AML-193 (cell line): Measurements from ENCODE around the gene SPON1.

Experiments
- DNase-seq, 2 experiments: peaks; one replicate each; lab custom pipeline; 2025; lab: John Stamatoyannopoulos, UW

The SPON1 gene

DNA sequence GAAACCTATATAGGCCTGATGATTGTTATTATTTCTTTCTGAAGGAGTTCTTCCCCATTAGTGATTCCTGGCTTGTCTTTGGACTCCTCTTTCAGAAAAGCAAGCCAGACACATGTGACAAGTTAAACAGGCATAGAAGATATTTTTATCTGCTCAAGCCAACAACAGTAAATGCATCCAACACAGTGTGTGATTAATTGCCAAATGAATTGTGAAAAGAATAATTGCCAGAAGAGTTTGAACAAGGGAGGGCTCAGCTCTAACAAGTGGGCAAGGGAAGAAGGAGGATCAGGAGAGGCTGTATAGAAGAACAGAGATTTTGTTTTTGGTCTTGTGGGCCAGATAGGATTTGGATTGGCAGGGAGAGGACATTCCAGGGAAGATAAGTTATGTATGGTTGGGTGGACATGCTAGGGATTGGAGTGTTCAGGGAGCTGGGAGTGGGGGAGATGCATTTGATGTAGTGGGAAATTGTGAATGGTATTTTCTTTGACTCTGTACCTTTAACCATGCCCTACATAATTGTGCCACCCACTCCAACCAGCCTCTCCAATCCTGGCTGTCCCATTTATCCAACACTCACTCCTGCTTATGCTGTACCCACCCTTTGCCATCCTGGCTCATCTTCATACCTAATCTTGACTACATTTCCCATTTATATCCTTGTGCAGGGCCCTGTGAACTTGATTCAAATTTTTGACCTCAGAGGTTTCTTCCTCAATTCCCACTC is 223.7 kb downstream of the SPON1 start:
- DNase-seq, result no peak

DNA sequence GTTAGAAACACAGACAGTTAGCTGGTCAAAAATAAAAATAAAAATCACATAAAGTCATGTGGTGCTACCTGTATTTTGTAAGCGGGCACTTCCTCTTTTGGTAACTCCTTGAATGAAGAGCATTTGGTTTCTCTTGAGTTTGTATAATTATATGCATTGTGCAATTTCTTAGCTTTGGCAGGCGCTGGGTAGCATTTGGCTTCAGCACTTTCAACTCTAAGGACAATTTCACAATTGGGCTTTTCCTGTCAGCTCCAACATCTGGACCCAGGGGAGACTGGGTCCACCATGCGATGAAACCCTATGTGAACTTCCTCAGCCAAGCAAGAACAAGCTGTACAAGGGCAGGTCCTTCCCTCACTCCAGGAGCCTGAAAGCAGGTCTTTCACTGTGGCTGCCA is 227.4 kb downstream of the SPON1 start:
- DNase-seq, result peak; percentile 20 to 23

DNA sequence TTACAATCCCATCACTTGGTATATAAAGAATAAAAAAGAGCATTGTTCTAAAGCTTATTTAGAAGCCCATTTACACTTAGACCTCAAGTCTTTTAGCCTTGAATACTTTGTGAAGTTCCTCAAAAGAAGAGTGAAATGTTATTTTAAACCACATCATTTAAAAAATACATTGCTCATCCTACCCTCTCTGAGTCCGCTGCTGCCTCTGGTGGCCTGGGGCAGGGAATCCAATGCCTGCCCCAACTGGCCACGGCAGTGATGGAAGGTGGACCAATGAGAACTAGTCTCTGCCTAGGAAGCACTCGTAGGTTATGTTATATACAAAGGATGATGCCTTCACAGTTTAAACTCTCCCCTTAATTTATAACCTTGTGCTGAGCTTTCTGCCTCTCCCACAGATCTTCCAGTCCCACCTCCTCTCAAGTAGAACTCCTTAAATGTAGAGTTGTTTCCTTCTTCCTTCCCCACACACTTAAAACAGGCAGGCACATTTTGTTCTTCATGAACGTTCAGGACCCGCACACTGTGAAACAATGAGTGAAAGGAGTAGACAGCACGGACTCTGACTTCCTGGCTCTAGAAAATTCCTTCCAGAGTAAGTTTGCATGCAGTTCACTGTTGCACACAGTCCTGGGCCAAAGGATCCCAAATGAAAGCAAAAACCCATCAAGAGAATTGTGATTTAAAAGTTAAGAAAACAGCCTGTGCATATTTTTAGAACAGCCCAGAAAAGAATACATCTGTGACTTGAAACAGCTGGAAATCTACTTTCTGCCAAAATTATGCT is 228.7 kb downstream of the SPON1 start:
- DNase-seq, result no peak

DNA sequence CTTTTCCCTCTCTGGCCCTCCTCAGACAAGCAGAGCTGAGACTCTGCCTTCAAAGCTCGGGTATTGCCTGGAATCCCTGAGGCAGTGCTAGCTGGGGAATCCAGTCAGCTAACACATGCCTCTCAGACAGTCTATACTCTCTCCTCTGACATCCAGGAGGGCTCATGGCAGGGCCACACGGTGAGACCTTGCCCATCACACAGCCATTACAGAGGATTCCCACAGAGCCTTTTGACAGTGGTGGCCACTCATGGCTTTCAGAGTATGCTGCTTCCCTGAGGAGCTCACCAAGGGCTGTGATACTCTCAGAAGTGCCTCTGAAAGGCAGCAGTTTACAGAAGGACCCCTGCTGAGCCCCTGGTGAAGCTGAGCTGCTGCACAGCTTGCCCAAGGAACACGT is 231.1 kb downstream of the SPON1 start:
- DNase-seq, result no peak

DNA sequence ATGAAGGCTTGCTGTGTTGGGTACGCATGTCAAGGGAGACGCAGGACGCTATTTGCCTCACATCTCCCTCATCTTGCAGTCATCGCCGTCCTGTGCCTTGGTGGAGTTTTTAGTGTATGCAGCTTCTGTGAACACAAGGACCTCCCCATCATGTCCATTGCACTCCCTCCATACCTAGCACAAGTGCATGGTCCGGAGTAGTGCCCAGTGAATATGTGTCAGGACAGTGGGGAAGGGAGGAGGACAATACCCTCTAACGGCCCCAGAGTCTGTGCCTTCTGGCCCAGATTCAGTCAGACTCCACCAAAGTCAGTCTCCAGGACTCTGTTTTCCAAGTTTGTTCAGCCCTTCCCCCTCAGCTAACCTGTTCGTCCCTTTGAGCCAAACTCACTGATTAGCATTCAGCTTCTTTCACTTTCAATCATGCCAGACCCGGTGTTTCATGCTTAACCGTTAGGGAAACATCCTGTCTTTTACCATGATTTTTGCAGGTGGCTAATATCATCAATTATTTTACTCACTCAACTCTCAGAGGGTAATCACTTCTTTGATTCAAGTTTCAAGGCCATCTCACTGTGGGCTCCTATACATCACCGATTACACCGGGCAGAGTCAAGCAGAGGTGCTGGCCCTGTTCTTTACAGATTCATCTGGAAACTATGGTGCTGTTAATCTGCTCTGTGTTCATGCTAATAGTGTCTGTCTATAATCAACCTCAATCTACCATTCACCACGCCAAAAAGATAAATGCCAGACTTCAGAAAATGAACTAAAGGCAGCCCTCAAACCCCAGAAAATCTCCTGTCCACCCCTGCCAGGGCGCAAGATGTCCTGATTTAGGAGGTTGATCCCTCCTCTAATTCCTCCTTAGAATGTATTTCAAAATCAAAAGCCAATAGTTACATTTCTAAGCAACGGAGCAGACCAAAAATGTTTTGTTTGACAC is 240.0 kb downstream of the SPON1 start:
- no peak for DNase-seq

DNA sequence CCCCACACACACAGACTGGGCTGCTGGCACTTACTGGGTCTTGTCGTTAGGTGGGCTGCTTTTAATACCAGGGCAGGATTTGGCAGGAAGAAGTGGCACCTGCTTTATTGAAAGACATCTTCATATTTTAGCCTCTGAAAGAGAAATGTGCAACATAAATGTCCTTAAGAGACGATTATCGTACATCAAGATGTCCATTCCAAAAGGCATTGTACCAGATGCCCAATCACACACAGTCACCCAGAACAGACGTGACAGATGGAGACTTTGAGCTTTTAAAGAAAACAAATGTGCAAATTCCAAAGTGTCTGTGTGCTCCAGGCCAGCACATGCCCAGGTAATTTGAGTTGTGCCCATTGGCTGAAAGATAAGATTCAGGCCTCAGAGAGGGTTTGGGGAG is 240.8 kb downstream of the SPON1 start:
- no peak for DNase-seq

DNA sequence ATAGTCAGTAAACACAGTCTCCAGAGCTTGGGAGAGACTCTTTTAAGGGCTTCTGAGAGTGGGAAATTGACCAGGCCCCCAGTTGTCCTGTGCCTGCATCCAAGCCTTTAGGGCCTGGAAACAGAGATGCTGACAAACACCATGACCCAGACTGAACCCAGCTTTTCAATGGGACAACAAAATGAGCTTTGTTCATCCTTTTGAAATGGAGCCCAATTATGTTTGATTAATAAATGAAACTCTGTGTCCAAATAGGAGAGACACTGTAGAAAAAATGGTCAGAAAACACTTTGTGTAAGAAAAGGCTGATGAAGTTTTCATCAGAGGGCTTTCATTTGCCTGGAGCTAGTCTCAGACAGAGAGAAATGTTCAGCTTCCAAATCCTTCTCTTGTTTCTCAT is 250.5 kb downstream of the SPON1 start:
- DNase-seq, result no peak

DNA sequence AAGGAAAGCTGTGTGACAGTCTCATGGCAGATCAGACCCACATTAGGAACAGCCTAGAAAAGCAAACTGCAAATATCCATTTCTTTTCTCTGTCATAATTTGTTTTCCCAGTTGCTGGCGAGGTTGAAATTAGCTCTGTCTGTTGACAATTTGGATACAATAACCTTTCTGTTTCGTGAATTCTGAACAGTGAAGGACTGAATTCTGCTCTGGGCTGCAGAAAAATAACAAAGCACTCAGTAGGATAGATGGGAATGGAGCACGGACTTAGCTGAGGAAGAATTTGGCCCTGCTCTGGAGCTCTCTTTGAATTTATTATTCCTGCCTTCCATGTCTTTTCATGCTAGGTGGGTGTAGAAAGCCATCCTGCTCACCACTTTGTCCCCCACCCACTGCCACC is 256.2 kb downstream of the SPON1 start:
- no peak for DNase-seq

DNA sequence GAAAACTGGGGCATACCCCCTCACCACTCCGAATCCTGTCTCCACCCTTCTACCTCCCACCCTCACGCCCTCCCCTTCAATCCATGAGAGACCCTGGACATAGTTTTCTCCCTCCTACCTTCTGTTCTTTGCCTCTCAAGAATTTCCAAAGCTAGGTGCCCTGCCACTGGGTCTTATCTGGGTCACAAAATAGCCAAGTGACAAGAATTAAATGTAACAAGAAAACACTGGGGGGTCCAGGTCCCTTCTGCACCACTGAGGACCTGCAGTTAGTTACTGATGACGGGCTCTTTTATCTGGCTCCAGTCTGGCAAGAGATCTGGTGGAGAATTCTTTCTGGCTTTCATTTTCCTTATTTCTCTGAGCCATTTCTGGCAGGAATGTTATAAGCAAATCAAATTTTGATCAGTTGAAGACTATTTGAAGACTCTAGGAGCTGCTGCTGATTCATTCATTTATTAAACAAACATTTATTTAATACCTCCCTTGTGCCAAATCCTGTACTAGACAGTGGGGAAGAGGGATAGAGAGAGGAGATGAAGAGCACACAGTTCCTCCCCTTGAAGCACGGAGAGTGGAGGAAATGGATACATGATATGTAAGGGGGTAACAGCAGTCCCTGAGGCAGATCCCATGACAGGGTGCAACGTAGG is 261.2 kb downstream of the SPON1 start:
- DNase-seq, result no peak

DNA sequence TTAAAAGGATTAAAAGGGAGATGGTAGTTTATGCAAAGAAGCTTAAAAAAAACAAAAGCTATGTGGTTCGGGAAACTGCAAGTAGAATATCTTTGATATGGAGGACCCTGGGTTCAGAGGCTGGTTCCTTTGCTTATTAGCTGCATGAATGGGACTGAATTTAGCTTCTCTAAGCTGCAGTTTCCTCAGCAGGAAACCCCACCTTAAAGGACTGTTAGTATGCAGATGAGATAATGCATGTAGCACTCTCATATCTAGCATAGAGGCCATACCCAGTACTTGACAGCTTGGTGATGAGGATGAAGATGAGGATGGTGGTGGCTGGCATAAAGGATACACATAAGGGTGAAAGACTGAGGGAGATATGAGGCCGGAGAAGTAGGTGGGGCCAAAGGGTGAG is 261.9 kb downstream of the SPON1 start:
- DNase-seq, result no peak

DNA sequence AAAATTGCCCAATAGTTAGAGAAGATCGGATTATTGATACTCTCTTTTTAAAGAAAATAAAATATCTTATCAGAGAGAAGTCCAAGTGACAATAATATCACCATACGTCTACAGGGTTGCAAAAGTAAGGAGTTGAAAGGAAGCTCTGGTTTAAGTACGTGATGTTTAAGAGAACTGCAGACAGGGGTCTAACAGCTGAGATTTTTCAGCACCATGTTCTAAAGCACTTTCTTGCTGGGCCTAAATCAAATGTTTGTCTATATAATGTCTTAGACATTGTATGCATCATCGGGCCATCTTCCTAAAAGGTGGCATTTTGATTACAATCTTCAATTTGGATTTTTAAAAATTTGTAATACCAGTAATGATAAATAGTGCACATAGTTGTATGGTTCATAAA is 263.1 kb downstream of the SPON1 start:
- DNase-seq, result no peak

DNA sequence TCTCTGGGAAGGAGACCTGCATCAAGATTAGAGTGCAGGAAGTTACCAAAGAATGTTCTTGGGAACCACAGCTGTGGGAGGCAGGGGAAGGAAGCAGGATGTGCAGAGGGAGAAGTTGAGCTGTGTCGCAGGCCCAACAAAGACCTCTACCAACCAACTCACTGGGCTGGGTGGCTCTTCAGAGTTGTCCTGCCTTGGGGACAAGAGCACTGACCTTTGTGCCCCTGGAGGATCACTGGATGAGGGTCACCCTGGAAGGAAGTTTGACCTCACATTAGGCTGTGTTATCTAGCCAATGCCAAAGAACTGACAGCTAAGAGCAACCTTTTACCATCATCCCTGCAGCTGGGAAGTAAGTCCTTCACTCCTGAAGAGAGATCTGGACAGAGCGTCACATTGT is 265.8 kb downstream of the SPON1 start:
- no peak for DNase-seq

DNA sequence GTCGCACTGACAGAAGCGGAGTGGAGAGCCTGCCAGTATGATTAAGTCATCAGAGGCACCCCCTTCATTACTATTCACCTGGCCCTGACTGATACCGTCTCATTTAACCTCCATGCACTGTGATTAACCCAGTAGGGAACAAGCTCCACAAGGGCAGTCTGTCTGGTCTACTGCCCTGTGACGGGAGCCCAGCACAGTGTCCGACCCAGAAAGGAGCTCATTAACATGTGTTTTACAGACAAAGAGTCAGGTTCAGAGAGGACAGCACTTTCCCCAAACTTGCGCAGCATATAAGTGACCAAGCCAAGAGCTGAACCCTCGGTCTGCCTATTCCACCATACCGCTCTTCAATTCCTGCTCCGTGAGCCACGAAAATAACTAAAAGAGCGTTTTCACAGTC is 266.9 kb downstream of the SPON1 start:
- DNase-seq, result no peak

DNA sequence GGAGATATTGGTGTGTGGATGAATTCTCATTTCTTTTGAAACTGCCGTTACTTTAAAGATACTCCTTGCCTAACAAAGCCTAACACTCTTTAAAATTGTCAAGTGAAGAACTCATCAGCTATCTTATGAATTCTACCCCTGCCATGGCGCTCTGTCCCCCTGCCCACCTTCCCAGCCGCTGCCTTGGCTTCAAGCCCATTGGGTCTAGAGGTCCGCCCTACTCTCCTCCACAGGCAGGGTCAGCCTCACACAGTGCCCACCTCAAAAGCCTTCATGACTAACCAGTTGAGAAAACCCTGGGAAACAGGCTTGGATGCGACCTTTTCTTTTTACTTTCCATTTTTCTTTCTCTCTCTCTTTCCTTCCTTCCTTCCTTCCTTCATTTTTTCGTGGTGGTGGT is 267.9 kb downstream of the SPON1 start:
- no peak for DNase-seq

DNA sequence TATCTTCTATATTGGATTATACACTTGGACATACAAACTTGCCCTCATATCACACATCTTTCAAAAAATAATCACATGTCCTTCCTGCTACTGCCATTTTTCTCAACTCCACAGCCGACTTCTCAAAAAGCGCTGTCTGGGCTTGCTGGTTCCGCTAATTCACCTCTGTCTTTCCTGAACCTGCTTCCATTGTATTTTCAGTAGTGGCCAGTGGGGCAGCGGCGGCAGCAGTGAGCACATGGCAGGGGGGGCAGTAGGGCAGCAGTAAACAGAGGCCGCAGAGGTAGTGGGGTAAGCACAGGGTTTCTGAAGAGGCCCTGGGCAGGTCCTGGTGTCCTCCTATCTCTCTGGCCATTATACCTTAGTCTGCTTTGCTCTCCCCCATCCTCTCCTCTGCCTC is 270.1 kb downstream of the SPON1 start:
- no peak for DNase-seq

DNA sequence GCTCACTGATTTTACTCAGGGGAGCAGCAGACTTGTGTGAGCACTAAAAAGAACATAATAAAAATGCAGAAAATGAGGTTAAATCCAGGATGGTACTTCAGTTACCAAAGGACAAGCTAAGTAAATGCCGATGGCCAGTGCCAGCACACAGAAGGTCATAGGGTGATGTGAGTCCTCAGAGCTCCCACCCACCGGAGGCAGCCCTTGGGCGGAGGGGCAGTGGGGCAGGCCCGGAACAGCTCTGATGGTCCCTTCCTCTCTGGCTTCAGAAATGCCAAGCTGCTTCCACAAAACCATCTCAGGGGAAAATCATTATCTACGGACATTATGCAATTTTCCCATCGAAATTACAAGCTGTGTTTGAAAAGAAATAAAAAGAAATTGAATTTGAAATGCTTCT is 271.9 kb downstream of the SPON1 start:
- DNase-seq, result no peak

DNA sequence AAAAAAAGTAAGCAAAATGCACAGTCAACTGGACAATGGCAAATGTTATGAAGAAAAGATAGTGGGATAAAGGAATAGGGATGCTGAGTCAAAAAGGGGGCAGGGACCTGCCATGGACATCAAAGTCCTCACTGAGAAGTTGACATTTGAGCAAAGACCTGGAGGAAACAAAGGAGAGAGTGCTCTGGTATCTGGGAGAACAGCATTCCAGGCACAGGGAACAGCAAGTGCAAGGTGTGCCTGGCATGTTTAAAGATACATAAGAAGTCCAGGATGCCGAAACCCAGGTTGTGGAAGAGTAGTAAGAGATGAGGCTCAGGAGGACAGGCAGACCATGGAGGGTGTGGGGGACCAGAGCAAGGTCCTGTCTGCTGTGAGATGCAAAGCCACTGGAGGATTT is 273.2 kb downstream of the SPON1 start:
- no peak for DNase-seq

DNA sequence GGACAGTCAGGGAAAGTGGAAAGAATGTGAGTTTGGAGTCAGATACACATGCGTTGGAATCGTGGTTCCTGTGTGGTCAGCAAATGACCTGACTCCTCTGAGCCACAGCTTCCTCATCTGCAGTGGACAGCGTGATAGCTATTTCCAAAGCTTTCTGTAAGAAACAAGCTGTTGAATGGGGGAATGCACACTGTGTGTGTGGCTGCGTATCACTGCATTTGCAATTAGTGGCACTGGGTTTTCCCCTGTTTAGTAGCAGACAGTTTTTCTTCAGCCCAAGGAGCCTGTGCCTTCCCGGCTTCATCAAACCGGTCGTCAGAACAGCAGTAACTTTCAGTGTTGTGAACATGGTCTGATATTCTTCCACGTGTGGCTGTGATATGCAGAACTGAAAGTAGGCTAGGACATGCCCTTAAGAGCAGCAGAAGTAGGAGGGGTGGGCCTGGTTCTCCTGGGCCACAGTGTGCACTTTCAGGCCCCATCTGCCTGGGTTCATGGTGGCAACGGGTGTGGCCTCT is 275.0 kb downstream of the SPON1 start:
- DNase-seq, result peak in 1 of 2 experiments; percentile 12

DNA sequence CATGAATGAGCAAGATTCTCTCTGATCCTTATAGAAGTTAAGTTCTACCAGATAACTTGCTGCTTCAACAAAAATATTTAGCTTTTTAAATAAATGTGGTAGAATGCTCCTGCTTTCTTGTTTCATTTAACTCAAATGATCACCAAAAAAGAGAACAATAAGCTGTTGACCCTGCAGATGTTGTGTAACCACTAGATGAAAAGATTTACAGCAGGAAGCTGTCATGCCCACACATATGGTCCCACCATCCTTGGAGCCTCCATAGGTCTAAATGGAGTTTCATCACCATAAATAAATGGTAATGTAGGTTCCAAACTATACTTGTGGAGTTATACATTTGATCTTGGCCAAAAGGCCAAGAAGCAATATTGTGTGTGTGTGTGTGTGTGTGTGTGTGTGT is 277.7 kb downstream of the SPON1 start:
- no peak for DNase-seq

DNA sequence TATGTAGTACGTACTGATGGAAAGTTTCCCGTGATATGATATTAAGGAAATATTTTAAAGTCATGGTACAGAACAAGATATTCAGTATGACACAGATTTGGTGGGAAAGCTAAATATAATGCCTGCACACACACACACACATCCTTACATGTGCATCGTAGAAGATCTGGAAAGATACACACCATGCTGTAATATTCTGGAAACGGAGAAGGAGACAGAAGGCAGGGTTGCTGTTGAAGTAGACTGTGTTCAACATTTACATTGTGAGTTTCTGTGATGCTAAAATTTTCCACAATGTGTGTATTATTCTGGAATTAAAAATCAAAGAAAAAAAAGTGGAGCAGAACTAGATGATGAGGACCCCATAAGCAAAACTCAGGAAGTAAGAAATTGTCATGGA is 278.4 kb downstream of the SPON1 start:
- no peak for DNase-seq

DNA sequence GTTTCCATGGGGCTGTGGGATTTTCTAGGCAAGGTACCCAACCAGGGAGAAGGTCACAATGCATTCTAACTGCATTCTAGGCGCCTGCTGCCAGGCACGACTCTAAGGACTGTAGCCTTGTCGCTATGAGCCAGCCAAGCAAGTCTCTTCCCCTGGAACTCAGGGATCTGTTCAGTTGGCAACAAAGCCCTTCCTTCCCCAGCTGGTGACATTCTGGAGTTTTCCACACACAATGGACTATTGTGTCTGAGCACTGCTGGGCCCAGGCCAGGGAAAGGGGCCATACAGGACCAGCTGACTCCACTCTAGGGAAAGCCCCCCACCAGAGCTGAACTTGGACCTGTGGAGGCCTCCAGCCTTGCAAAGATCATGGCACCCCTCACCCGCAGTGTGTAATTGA is 279.7 kb downstream of the SPON1 start:
- no peak for DNase-seq

DNA sequence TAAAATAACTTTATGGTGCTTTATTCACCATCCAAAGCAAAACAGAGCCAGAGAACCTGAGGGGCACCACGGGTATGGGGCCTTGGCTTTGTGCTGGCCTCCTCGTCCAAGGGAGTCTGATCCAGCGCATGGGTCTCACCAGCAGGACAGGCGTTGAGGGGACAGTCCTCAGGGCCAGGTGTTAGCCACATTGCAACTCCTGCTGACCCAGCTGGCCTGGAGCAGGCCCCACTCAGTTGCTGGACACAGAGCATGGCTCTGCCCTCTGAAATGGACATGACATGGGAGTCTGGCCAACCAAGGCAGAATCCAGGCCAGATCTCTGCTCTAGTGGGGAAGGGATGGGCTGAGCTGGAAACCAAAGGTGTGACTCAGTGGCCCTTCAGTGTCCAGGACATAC is 280.2 kb downstream of the SPON1 start:
- DNase-seq, result no peak
